Uterus (tissue), 2 donors: ENCODE data around the gene GCK.

Experiments used
- POLR2A ChIP-seq, 2 donors: fragments of 450-650 bp; IDR thresholded peaks; one replicate each; pipeline ENCODE4 v1.6.1; 2016; ENCODE audit warnings: antibody characterized with exemption in 2 of 2, mild to moderate bottlenecking in 1 of 2, moderate library complexity in 1 of 2
- TF ChIP-seq, protein P1 (sequence below), 4 experiments: fragments of 200-600 bp in 2 of 4; fragments of 450-650 bp in 2 of 4; sonication (generic) in 2 of 4; IDR thresholded peaks; one replicate each; pipeline ENCODE4 v1.5.1; 2016 to 2019; ENCODE audit warnings: antibody characterized with exemption in 4 of 4, mild to moderate bottlenecking in 2 of 4, moderate library complexity in 1 of 4

DNA sequence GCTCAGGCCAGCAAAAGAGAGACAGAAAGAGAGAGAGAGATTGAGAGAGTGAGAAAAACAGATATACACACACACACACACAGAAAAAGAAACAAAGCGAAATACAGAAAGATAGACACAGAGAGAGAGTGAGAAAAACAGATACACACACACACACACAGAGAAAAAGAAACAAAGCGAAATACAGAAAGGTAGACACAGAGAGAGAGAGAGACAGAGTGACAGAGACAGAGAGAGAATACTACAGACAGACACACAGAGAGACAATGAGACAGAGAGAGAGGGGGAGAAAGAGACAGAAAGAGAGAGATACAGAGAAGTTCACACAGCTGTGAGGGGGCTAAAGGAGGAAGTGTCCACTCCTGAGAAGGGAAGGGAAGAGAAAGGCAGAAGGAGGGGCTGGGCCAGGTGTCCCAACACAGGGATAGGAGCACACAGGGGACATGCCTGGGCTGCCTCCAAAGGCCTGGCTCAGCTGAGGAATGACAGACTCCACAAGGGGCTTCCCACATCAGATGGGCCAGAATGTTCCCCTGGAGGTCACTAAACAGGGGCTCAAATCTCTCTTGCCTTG lies 4.3 kb downstream of the GCK start:
- TF ChIP-seq, protein P1, sequence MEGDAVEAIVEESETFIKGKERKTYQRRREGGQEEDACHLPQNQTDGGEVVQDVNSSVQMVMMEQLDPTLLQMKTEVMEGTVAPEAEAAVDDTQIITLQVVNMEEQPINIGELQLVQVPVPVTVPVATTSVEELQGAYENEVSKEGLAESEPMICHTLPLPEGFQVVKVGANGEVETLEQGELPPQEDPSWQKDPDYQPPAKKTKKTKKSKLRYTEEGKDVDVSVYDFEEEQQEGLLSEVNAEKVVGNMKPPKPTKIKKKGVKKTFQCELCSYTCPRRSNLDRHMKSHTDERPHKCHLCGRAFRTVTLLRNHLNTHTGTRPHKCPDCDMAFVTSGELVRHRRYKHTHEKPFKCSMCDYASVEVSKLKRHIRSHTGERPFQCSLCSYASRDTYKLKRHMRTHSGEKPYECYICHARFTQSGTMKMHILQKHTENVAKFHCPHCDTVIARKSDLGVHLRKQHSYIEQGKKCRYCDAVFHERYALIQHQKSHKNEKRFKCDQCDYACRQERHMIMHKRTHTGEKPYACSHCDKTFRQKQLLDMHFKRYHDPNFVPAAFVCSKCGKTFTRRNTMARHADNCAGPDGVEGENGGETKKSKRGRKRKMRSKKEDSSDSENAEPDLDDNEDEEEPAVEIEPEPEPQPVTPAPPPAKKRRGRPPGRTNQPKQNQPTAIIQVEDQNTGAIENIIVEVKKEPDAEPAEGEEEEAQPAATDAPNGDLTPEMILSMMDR (IDR thresholded peaks at IDR 0.05): no peak
- no peak for TF ChIP-seq POLR2A (IDR thresholded peaks at IDR 0.05)
